ENCODE data around the gene HHIPL1. TPM values are rescaled to one million over a fixed set of nuclear protein-coding genes. Genes with fewer than 3 reads are reported as not detected.

HHIPL1 gene
- under 1 TPM in 1 of 2 experiments, not detected in 1; 0.05 TPM for total RNA-seq

DNA sequence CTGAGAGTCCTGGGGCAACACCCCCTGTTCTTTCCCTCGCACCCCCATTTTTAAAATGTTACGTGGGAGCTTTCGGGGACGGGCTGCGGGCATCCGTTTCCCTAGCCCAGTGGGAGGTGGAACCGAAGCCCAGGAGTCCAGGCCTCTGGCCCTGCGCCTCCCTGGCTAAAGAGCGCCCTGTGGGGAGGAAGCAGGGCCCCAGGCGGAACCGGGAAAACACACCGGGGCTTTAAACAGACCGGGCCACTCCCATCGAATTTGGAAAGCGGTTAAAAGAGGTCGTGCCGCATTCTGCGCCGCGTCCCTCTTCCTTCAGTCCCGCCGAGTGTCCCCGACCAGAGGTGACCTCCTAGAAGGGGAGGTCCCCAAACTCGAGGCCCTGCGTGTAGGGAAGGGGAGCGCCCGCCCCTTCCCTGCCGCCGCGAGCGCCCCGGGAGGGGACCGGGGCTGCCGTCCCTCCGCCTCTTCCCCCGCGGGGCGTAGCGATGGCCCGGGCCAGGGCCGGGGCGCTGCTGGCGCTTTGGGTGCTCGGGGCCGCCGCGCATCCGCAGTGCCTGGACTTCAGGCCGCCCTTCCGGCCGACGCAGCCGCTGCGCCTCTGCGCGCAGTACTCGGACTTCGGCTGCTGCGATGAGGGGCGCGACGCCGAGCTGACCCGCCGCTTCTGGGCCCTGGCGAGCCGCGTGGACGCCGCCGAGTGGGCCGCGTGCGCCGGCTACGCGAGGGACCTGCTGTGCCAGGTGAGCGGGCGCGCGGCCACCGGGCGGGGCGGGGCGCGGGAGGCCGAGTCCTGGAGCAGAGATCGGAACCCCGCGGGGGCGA, at the start of gene HHIPL1:
HHIPL1 (plus strand) TSS at position 407 of the 822 bp plus-strand sequence; CDS start at position 486, 79 bp downstream.
- Mint-ChIP-seq H3K9me3 (no peaks in the 10 kb centered on the region), H3K4me3 (no peak within 1 kb of the TSS), H3K27me3 (peaks cover 25% of the 10 kb centered on the region), H3K4me1 (no peaks in the 10 kb centered on the region), H3K27ac (no peak within 1 kb of the TSS), H3K36me3 (ENCODE audit: low read depth) (no peaks in the 10 kb centered on the region)
- no peak for DNase-seq
- CTCF ChIA-PET = no interaction called here
- POLR2A ChIA-PET = no interaction called here

GRCh38 chr14:99595524-99595923, 49.4 kb upstream of the HHIPL1 start:
- no peaks in the 10 kb centered on the region for H3K36me3 Mint-ChIP-seq (ENCODE audit: low read depth)
- H3K4me1 Mint-ChIP-seq = peaks cover 17% of the 10 kb centered on the region
- H3K4me3 Mint-ChIP-seq = peak overlapping the region; percentile 29
- ChIA-PET POLR2A (no interaction called here), CTCF (no interaction called here)
- peak overlapping the region; percentile 81 for H3K27ac Mint-ChIP-seq
- H3K9me3 Mint-ChIP-seq = no peaks in the 10 kb centered on the region
- H3K27me3 Mint-ChIP-seq = no peaks in the 10 kb centered on the region
- DNase-seq = no peak

GRCh38 chr14:99596071-99596627, 48.8 kb upstream of the HHIPL1 start:
- Mint-ChIP-seq H3K36me3 (ENCODE audit: low read depth) (no peaks in the 10 kb centered on the region), H3K4me3 (no peak overlapping the region), H3K27me3 (no peaks in the 10 kb centered on the region), H3K27ac (no peak overlapping the region), H3K4me1 (peaks cover 17% of the 10 kb centered on the region), H3K9me3 (no peaks in the 10 kb centered on the region)
- CTCF ChIA-PET = no interaction called here
- POLR2A ChIA-PET = no interaction called here
- DNase-seq = no peak

DNA sequence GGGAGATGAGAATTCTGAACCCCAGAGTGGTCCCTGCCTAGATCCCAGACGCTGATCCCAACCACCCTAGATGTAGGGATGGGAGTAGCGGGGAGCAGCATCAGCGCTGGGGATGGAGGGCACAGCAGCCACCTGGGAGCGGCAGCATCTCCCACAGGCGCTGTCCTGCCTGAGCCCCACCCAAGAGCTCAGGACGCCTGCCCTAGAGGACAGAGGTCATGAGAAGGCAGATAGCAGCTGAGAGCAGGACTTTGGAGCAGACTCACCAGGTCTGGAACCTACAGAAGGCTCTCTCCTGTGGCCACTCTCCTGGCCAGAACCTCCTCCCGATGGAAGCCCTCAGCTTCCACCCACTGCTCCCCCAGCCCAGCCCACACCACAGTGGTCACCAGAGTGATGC, 48.2 kb upstream of the HHIPL1 start:
- no peak for DNase-seq
- H3K4me1 Mint-ChIP-seq = peaks cover 20% of the 10 kb centered on the region
- H3K4me3 Mint-ChIP-seq = no peak overlapping the region
- CTCF ChIA-PET = no interaction called here
- H3K27me3 Mint-ChIP-seq = peaks cover 2% of the 10 kb centered on the region
- no peak overlapping the region for H3K27ac Mint-ChIP-seq
- no peaks in the 10 kb centered on the region for H3K36me3 Mint-ChIP-seq (ENCODE audit: low read depth)
- POLR2A ChIA-PET = no interaction called here
- H3K9me3 Mint-ChIP-seq = no peaks in the 10 kb centered on the region

GRCh38 chr14:99597911-99598600, 46.9 kb upstream of the HHIPL1 start:
- peaks cover 12% of the 10 kb centered on the region for H3K27me3 Mint-ChIP-seq
- H3K9me3 Mint-ChIP-seq = no peaks in the 10 kb centered on the region
- peaks cover 1% of the 10 kb centered on the region for H3K36me3 Mint-ChIP-seq (ENCODE audit: low read depth)
- DNase-seq = no peak
- CTCF ChIA-PET = no interaction called here
- no peak overlapping the region for H3K4me3 Mint-ChIP-seq
- H3K27ac Mint-ChIP-seq = no peak overlapping the region
- peaks cover 30% of the 10 kb centered on the region for H3K4me1 Mint-ChIP-seq
- POLR2A ChIA-PET = no interaction called here

- Mint-ChIP-seq H3K9me3 (no peaks in the 10 kb centered on the region), H3K36me3 (ENCODE audit: low read depth) (peaks cover 1% of the 10 kb centered on the region), H3K27me3 (peaks cover 12% of the 10 kb centered on the region), H3K4me1 (peaks cover 30% of the 10 kb centered on the region), H3K27ac (no peak overlapping the region), H3K4me3 (no peak overlapping the region)
- POLR2A ChIA-PET = no interaction called here
- CTCF ChIA-PET = no interaction called here
- no peak for DNase-seq
Measured at GRCh38 chr14:99598774-99599173, 46.2 kb upstream of the HHIPL1 start.

DNA sequence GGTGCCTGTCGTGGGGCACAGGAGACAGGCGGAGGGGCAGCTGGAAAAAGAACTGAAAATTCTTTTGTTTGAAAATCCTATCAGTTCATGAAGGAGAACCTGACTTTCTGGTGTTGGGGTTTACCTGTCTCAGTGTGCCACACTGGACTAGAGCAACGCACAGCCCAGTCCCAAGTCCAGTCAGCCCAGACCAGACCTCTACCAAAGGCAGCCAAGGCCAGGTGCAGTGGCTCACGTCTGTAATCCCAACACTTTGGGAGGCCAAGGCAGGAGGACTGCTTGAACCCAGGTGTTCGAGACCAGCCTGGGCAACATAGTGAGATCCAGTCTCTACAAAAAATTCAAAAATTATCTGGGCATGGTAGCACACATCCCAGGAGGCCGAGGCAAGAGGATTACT, 45.5 kb upstream of the HHIPL1 start:
- CTCF ChIA-PET = no interaction called here
- Mint-ChIP-seq H3K9me3 (no peaks in the 10 kb centered on the region), H3K36me3 (ENCODE audit: low read depth) (peaks cover 1% of the 10 kb centered on the region), H3K4me3 (no peak overlapping the region), H3K27ac (no peak overlapping the region), H3K4me1 (peaks cover 28% of the 10 kb centered on the region), H3K27me3 (peaks cover 12% of the 10 kb centered on the region)
- POLR2A ChIA-PET = no interaction called here
- no peak for DNase-seq

- Mint-ChIP-seq H3K36me3 (ENCODE audit: low read depth) (peaks cover 1% of the 10 kb centered on the region), H3K27me3 (peaks cover 12% of the 10 kb centered on the region), H3K9me3 (no peaks in the 10 kb centered on the region), H3K4me1 (peaks cover 20% of the 10 kb centered on the region), H3K4me3 (no peak overlapping the region), H3K27ac (no peak overlapping the region)
- POLR2A ChIA-PET = interaction anchor here (0.6 kb wide), 1 partner anchor 323 kb away, joined by 4 read pairs; no protein-coding TSS in a partner anchor
- no peak for DNase-seq
- CTCF ChIA-PET = no interaction called here
Measured at GRCh38 chr14:99600232-99600888, 44.6 kb upstream of the HHIPL1 start.

DNA sequence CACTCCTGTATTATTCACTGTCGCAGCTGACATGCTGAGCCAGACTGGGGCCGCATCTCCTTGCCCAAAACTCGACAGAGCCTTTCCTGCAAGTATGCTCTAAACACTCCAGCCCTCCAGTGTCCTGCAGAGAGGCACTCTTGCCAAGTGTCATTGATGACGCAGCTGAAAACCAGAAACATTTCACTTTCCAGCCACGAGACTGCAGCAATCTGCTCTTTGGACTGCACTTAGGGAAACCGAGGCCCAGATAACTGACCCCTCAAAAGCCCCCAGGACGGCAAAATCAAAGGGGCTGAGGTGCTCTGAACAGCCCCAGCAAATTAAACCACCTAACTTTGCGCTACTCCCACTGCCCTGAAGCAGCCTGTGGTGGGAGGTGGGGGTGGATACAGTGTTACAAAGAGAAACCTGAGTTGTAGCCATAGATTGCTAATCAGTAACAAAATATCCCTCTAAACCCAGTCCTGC, 43.5 kb upstream of the HHIPL1 start:
- ChIA-PET POLR2A (no interaction called here), CTCF (interaction anchor here (0.6 kb wide), 1 partner anchor 82 kb away, joined by 4 read pairs; no protein-coding TSS in a partner anchor)
- Mint-ChIP-seq H3K27me3 (peaks cover 12% of the 10 kb centered on the region), H3K27ac (no peak overlapping the region), H3K4me1 (peaks cover 20% of the 10 kb centered on the region), H3K4me3 (no peak overlapping the region), H3K36me3 (ENCODE audit: low read depth) (peaks cover 1% of the 10 kb centered on the region), H3K9me3 (no peaks in the 10 kb centered on the region)
- DNase-seq = no peak

GRCh38 chr14:99602054-99602787, 42.7 kb upstream of the HHIPL1 start:
- no peak overlapping the region for H3K27ac Mint-ChIP-seq
- POLR2A ChIA-PET = no interaction called here

DNA sequence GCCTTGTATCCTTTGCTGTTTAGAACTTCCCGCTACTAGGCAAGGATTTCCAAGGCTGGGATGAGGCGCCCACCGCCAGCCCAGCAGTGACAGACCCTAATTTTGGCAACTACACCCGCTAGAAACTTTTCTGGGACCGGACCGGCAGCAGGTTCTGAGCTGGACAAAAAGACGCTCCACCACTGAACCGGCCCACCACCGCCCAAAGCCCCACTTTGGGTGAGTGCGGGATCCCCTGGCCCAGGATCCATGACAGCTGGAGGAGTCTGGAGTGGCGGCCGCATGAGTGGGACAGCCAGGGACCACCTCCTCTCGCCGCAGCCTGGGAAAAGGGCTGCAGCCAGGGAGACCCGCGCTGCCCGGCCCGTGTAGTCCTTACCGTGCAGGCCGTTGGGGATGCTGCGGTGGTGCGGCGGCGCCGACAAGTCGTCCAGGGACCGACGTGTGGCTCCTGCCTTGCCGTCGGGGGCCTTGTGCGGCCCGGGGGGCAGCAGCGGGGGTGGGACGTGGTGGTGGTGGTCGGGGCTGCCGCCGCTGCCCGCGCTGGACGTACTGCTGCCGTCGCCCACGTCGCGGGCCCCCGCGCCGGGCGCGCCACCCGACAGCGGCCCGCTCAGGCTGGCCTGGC, 42.0 kb upstream of the HHIPL1 start:
- H3K27me3 Mint-ChIP-seq = peaks cover 12% of the 10 kb centered on the region
- CTCF ChIA-PET = interaction anchor here (0.9 to 2.7 kb wide), 2 partner anchors 9 to 15 kb away, joined by 3 to 9 read pairs; no protein-coding TSS in a partner anchor

More at GRCh38 chr14:99602054-99602787, 42.7 kb upstream of the HHIPL1 start:
- Mint-ChIP-seq H3K36me3 (ENCODE audit: low read depth) (peaks cover 1% of the 10 kb centered on the region), H3K4me3 (peak overlapping the region; percentile 55), H3K27me3 (peaks cover 12% of the 10 kb centered on the region), H3K4me1 (peaks cover 20% of the 10 kb centered on the region), H3K9me3 (no peaks in the 10 kb centered on the region)
- peak; percentile 13 for DNase-seq
- CTCF ChIA-PET = no interaction called here

More for the DNA sequence above, 42.0 kb upstream of the HHIPL1 start:
- Mint-ChIP-seq H3K27ac (no peak overlapping the region), H3K4me1 (peaks cover 20% of the 10 kb centered on the region), H3K36me3 (ENCODE audit: low read depth) (peaks cover 1% of the 10 kb centered on the region), H3K9me3 (no peaks in the 10 kb centered on the region), H3K4me3 (peak overlapping the region; percentile 55)
- POLR2A ChIA-PET = no interaction called here
- no peak for DNase-seq
